ENCODE measurements around the gene NHLRC4. TPM values are rescaled to one million over a fixed set of nuclear protein-coding genes. Genes with fewer than 3 reads are reported as not detected.

NHLRC4 gene
- total RNA-seq, result 1 to 10 TPM; 1.3 to 5.0 (median 3.6) TPM
- total RNA-seq (2013), result 3.0 TPM
- total RNA-seq, result 0 to 5.5 (median 1.8) reads per million in 29 experiments

- ChIA-PET CTCF (interaction anchor here in 1 of 2 donors (0.6 kb wide), 2 partner anchors 10 to 503 kb away, joined by 4 read pairs; no protein-coding TSS in a partner anchor), POLR2A (no interaction called here)
- Mint-ChIP-seq H3K4me3 (peak within 1 kb of the TSS; percentile 64 to 78 (median 65)), H3K27me3 (peaks cover 0 to 6% of the 10 kb centered on the region in 2 donors), H3K9me3 (no peaks in the 10 kb centered on the region), H3K4me1 (peaks cover 29 to 31% (median 30%) of the 10 kb centered on the region in 3 donors), H3K27ac (peak within 1 kb of the TSS; percentile 79 to 89), H3K36me3 (no peaks in the 10 kb centered on the region)
- peaks cover 11 to 50% of the 10 kb centered on the region in 2 experiments for H3K4me1 ChIP-seq (ENCODE audit: control insufficient read depth in 1 of 2, extremely low read depth in 1 of 2, insufficient read depth in 2 of 2, low read length in 2 of 2)
- no peaks in the 10 kb centered on the region for H3K36me3 ChIP-seq (ENCODE audit: control insufficient read depth in 2 of 2, extremely low read depth in 1 of 2, insufficient read depth in 1 of 2, low read length in 1 of 2)
- ATAC-seq (replicated peaks in 1 of 4), result peak; percentile 43 to 61 (median 50)
- WGBS (ENCODE audit: insufficient coverage), result 32% methylated on average over 22 of the region's 26 CpGs
- H3K9me3 ChIP-seq, result no peaks in the 10 kb centered on the region
- peak within 1 kb of the TSS; percentile 35 to 46 for H3K4me3 ChIP-seq (ENCODE audit: control insufficient read depth in 1 of 2, extremely low read depth in 1 of 2, low read length in 1 of 2)
- H3K27me3 ChIP-seq (replicated peaks in 1 of 2; ENCODE audit: control insufficient read depth in 2 of 2, extremely low read depth in 1 of 2, insufficient read depth in 2 of 2, low read length in 1 of 2), result peaks cover 0 to 2% of the 10 kb centered on the region in 2 experiments
- DNase-seq, result peak in 29 of 35 experiments; percentile 15 to 68 (median 38)
- peak within 1 kb of the TSS; percentile 31 for H3K27ac ChIP-seq (ENCODE audit: low read length)
Measured at GRCh38 chr16:566475-567372, at the start of gene NHLRC4. Gene NHLRC4 (plus strand): TSS chr16:567005. CDS start chr16:568048, 1,043 bp downstream.

- Mint-ChIP-seq H3K27me3 (no peaks in the 10 kb centered on the region), H3K9me3 (no peaks in the 10 kb centered on the region), H3K27ac (no peak overlapping the region), H3K36me3 (peaks cover 2% of the 10 kb centered on the region), H3K4me1 (peaks cover 0 to 2% (median 0%) of the 10 kb centered on the region in 3 donors), H3K4me3 (no peak overlapping the region)
- CTCF ChIA-PET, result no interaction called here
- peaks cover 0 to 2% of the 10 kb centered on the region in 2 experiments for H3K27me3 ChIP-seq (replicated peaks in 1 of 2; ENCODE audit: control insufficient read depth in 2 of 2, extremely low read depth in 1 of 2, insufficient read depth in 2 of 2, low read length in 1 of 2)
- POLR2A ChIA-PET, result no interaction called here
- H3K27ac ChIP-seq (ENCODE audit: low read length), result no peak overlapping the region
- H3K36me3 ChIP-seq (ENCODE audit: control insufficient read depth in 2 of 2, extremely low read depth in 1 of 2, insufficient read depth in 1 of 2, low read length in 1 of 2), result peaks cover 10 to 18% of the 10 kb centered on the region in 2 donors
- ATAC-seq (replicated peaks in 1 of 4) (no peak), DNase-seq (no peak)
- WGBS (ENCODE audit: insufficient coverage), result 96% methylated on average over 9 of the region's 9 CpGs
- no peaks in the 10 kb centered on the region for H3K4me1 ChIP-seq (ENCODE audit: control insufficient read depth in 1 of 2, extremely low read depth in 1 of 2, insufficient read depth in 2 of 2, low read length in 2 of 2)
- H3K4me3 ChIP-seq (ENCODE audit: control insufficient read depth in 1 of 2, extremely low read depth in 1 of 2, low read length in 1 of 2), result no peak overlapping the region
- H3K9me3 ChIP-seq, result no peaks in the 10 kb centered on the region
Measured at GRCh38 chr16:518858-519257, 47.9 kb upstream of the NHLRC4 start.

GRCh38 chr16:519425-519824 lies 47.4 kb upstream of the NHLRC4 start:
- peaks cover 2% of the 10 kb centered on the region for H3K36me3 Mint-ChIP-seq
- H3K27ac Mint-ChIP-seq, result no peak overlapping the region
- DNase-seq (no peak), ATAC-seq (replicated peaks in 1 of 4) (no peak)
- no peak overlapping the region for H3K4me3 ChIP-seq (ENCODE audit: control insufficient read depth in 1 of 2, extremely low read depth in 1 of 2, low read length in 1 of 2)
- CTCF ChIA-PET, result no interaction called here
- H3K36me3 ChIP-seq (ENCODE audit: control insufficient read depth in 2 of 2, extremely low read depth in 1 of 2, insufficient read depth in 1 of 2, low read length in 1 of 2), result peaks cover 10 to 18% of the 10 kb centered on the region in 2 donors
- H3K4me1 ChIP-seq (ENCODE audit: control insufficient read depth in 1 of 2, extremely low read depth in 1 of 2, insufficient read depth in 2 of 2, low read length in 2 of 2), result peaks cover 0 to under 1% of the 10 kb centered on the region in 2 experiments
- H3K4me3 Mint-ChIP-seq, result no peak overlapping the region
- H3K27me3 Mint-ChIP-seq, result no peaks in the 10 kb centered on the region
- H3K27ac ChIP-seq (ENCODE audit: low read length), result no peak overlapping the region
- no peaks in the 10 kb centered on the region for H3K9me3 Mint-ChIP-seq
- WGBS (ENCODE audit: insufficient coverage), result 95% methylated on average over 18 of the region's 19 CpGs
- no peaks in the 10 kb centered on the region for H3K9me3 ChIP-seq
- H3K4me1 Mint-ChIP-seq, result peaks cover 0 to 4% (median 1%) of the 10 kb centered on the region in 3 donors
- H3K27me3 ChIP-seq (replicated peaks in 1 of 2; ENCODE audit: control insufficient read depth in 2 of 2, extremely low read depth in 1 of 2, insufficient read depth in 2 of 2, low read length in 1 of 2), result peaks cover 0 to 2% of the 10 kb centered on the region in 2 experiments
- POLR2A ChIA-PET, result no interaction called here

GRCh38 chr16:519841-520687 lies 46.7 kb upstream of the NHLRC4 start:
- peaks cover 0 to 6% (median 2%) of the 10 kb centered on the region in 3 donors for H3K4me1 Mint-ChIP-seq
- no peaks in the 10 kb centered on the region for H3K36me3 Mint-ChIP-seq
- Histone ChIP-seq H3K9me3 (no peaks in the 10 kb centered on the region), H3K27ac (ENCODE audit: low read length) (no peak overlapping the region), H3K4me3 (ENCODE audit: control insufficient read depth in 1 of 2, extremely low read depth in 1 of 2, low read length in 1 of 2) (no peak overlapping the region), H3K27me3 (replicated peaks in 1 of 2; ENCODE audit: control insufficient read depth in 2 of 2, extremely low read depth in 1 of 2, insufficient read depth in 2 of 2, low read length in 1 of 2) (peaks cover 0 to 2% of the 10 kb centered on the region in 2 experiments), H3K36me3 (ENCODE audit: control insufficient read depth in 2 of 2, extremely low read depth in 1 of 2, insufficient read depth in 1 of 2, low read length in 1 of 2) (peaks cover 10 to 16% of the 10 kb centered on the region in 2 donors), H3K4me1 (ENCODE audit: control insufficient read depth in 1 of 2, extremely low read depth in 1 of 2, insufficient read depth in 2 of 2, low read length in 2 of 2) (peaks cover 0 to 7% of the 10 kb centered on the region in 2 experiments)
- H3K27ac Mint-ChIP-seq, result no peak overlapping the region
- no peak for DNase-seq
- no peak for ATAC-seq (replicated peaks in 1 of 4)
- H3K27me3 Mint-ChIP-seq, result no peaks in the 10 kb centered on the region
- H3K4me3 Mint-ChIP-seq, result no peak overlapping the region
- POLR2A ChIA-PET, result no interaction called here
- no peaks in the 10 kb centered on the region for H3K9me3 Mint-ChIP-seq
- CTCF ChIA-PET, result no interaction called here
- WGBS (ENCODE audit: insufficient coverage), result 97% methylated on average over 28 of the region's 35 CpGs

GRCh38 chr16:520847-521246 lies 46.0 kb upstream of the NHLRC4 start:
- Mint-ChIP-seq H3K4me3 (no peak overlapping the region), H3K4me1 (peaks cover 0 to 14% (median 10%) of the 10 kb centered on the region in 3 donors), H3K9me3 (no peaks in the 10 kb centered on the region), H3K36me3 (no peaks in the 10 kb centered on the region), H3K27me3 (no peaks in the 10 kb centered on the region), H3K27ac (no peak overlapping the region)
- Histone ChIP-seq H3K4me1 (ENCODE audit: control insufficient read depth in 1 of 2, extremely low read depth in 1 of 2, insufficient read depth in 2 of 2, low read length in 2 of 2) (peaks cover 2 to 14% of the 10 kb centered on the region in 2 experiments), H3K27ac (ENCODE audit: low read length) (no peak overlapping the region), H3K9me3 (no peaks in the 10 kb centered on the region), H3K36me3 (ENCODE audit: control insufficient read depth in 2 of 2, extremely low read depth in 1 of 2, insufficient read depth in 1 of 2, low read length in 1 of 2) (peaks cover 2 to 10% of the 10 kb centered on the region in 2 donors), H3K27me3 (replicated peaks in 1 of 2; ENCODE audit: control insufficient read depth in 2 of 2, extremely low read depth in 1 of 2, insufficient read depth in 2 of 2, low read length in 1 of 2) (peaks cover 0 to 2% of the 10 kb centered on the region in 2 experiments), H3K4me3 (ENCODE audit: control insufficient read depth in 1 of 2, extremely low read depth in 1 of 2, low read length in 1 of 2) (no peak overlapping the region)
- ChIA-PET POLR2A (interaction anchor here in 1 of 2 donors (0.6 kb wide), 1 partner anchor 11 kb away, joined by 4 read pairs; no protein-coding TSS in a partner anchor), CTCF (no interaction called here)
- DNase-seq (no peak), ATAC-seq (replicated peaks in 1 of 4) (no peak)
- 96% methylated on average over 13 of the region's 13 CpGs for WGBS (ENCODE audit: insufficient coverage)
